Hematopoietic multipotent progenitor cell (in vitro differentiated cells): ENCODE measurements around the gene AHCYL1. TPM values are rescaled to one million over a fixed set of nuclear protein-coding genes. Genes with fewer than 3 reads are reported as not detected.
"Not testable (repeated sequence)": the region's sequence is repeated elsewhere in the genome, so short reads cannot be mapped to it uniquely, and the experiment has no call there.

ENCODE experiments used
- DNase-seq, 3 donors: peaks; one replicate each; pipeline ENCODE4 v3.0.0-alpha.2; 2011 to 2015; ENCODE audit warnings: low read depth in 2 of 3, low spot score in 2 of 3
- total RNA-seq: library from RNA; depleted of rRNA; stranded (reverse); fragments of >200 nt; gene quantifications from one replicate; pipeline ENCODE4 v1.2.3, GENCODE V29; 2012

AHCYL1 gene
- total RNA-seq, result 39.3 TPM

GRCh38 chr1:109984456-109985246, at the start of gene AHCYL1:
TSS of gene AHCYL1 (plus strand) at chr1:109984765. CDS start at chr1:109985053, 288 bp downstream.
- peak; percentile 95 to 99 (median 98) for DNase-seq

DNA sequence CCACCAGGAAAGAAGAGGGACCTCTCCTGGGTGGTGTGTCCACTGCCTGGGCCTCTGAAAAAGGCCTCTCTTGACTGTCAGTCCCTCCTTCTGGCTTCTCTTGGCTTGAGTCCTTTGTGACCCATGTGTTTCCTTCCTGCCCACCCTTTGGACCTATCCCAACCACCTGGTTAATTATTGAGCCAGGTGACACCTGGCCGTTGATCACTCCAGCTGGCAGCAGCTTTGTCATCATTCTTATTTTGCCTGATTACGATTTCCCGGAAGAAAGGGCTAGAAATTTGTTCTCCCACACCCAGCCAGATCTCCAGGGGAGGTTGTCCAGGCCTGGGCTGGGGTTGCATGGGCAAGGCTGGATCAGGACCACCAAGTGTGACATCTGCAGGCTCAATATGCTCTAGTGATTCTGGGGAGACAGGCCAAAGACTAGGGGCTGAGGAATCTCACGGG, 49.1 kb upstream of the AHCYL1 start:
- no peak for DNase-seq

GRCh38 chr1:109937738-109938137, 46.8 kb upstream of the AHCYL1 start:
- DNase-seq, result peak in 1 of 3 donors; percentile 26

- DNase-seq, result no peak
Measured at GRCh38 chr1:109938556-109938955, 46.0 kb upstream of the AHCYL1 start.

GRCh38 chr1:109942434-109942833, 42.1 kb upstream of the AHCYL1 start:
- DNase-seq, result no peak

DNA sequence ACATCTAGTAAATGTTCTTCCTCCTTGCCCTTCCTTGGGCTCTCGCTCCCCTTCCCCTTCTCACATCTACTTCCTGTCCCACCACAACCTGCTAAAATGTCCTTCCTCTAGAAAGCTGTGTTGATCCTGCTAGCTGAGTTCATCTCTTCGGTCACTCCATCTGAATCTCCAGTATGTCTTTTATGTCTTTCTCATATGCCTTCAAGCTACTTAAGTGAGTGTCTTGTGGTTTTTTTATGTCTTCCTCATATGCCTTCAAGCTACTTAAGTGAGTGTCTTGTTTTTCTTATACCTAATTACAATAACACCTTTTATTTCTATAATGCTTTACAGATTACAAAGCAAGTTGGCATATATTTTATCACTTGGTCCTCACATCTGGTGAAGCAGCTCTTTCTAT, 40.0 kb upstream of the AHCYL1 start:
- no peak for DNase-seq

GRCh38 chr1:109946511-109946910, 38.1 kb upstream of the AHCYL1 start:
- no peak for DNase-seq

DNA sequence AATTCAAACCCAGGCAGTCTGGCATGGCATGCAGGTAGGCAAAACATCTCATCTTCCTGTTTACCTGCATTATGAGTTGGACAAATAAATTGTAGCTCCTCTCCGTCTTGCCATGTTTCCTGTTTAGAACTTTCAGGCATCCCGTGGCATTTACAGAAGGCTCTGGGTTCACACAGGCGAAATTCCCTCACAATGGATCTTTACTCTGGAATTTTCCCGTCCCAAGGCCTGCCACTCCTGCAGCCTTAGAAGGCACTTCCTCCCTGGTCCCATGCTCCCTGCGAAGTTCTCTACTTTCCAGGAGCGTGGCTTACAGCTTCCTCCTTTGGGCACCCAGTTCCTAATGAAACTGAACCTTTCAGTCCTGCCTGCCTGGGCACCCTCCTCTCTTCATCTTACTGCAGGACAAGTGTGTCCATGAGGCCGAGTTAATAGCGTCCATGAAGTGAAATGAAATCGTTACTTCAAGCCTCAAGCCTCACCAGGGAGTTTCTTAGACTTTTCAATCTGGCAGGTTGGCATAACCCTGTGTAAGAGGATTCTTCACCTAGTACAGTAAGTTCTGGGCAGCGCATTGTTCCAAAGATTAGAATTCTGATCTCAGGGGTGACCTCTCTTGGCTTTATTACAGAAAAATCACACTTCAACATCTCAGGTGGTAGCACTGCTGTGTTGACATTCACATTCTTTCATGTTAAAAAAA, 36.8 kb upstream of the AHCYL1 start:
- no peak for DNase-seq

GRCh38 chr1:109948285-109948630, 36.3 kb upstream of the AHCYL1 start:
- no peak for DNase-seq

DNA sequence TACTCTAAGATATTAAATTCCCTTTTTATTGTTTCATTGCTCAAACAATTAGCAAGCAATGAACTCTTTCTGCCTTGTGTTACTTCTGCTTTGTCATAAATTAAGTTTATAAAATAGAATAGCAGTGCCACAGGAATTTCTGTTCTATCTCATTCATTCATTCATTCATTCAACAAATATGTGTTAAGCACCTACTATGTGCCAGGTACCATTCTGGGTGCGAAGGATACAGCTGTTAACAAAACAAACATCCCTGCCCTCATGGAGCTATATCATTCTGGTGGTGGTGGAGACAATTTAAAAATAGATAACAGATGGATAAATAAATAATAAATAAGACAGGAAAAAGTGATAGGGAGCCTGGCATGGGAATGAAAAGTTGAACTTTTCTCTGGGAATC, 34.5 kb upstream of the AHCYL1 start:
- DNase-seq, result no peak

DNA sequence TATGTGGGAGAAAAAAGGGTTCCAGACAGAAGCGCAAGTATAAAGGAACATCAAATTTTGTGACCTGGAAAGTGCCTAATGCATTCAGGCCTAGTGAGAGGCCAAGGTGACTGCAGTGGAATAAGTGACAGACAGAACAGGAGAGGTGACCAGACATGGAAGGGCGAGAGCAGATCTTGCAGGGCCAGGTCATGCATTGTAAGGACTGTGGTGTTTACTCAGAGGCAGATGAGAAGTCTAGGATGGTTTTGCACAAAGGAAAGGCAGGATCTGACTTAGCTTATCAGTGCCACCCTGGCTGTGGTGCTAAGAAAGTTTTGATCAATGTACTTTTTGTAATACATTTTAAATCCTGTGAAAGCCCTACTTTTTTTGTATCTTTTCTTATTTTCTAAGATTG, 34.1 kb upstream of the AHCYL1 start:
- DNase-seq, result no peak

- not testable (repeated sequence) for DNase-seq
Measured at GRCh38 chr1:109951501-109951900, 33.1 kb upstream of the AHCYL1 start.

DNA sequence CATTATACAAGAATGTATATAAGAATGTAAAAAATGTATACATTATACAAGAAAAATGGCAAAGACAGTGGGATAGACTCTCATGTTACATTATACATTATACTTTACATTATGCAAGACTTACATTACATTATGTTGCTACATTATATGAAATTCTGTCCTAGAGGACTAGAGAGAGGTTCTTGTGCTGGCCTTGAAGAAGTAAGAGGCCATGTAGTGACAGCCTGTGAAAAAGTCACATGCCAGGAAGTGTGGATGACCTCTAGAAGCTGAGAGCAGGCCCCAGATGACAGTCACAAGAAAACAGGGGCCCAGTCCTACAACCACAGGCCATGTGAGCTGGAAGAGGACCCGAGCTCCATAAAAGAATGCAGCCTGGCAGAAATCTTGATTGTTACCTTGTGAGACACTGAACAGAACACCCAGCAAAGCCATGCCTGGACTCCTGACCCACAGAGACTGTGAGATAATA, 30.5 kb upstream of the AHCYL1 start:
- DNase-seq, result no peak

DNA sequence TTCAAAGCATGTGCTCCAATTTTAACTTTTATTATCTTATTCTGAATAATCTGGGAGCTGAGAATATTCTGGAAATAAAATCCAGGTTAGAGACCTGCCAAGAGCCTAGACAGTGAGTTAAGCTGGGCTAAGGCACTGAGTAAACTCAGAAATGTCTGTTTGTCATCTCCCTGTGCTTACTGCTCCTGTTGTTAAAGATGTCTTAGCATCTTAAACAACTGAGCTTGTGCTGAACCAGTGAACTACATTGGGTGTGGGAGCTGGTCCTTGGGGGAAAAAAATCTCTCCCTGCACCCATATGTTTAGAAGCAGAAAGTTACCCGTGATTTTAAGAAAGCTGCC, 25.0 kb upstream of the AHCYL1 start:
- DNase-seq, result no peak

- DNase-seq, result no peak
Measured at GRCh38 chr1:109959974-109960744, 24.4 kb upstream of the AHCYL1 start.

GRCh38 chr1:109960745-109961094, 23.8 kb upstream of the AHCYL1 start:
- no peak for DNase-seq

DNA sequence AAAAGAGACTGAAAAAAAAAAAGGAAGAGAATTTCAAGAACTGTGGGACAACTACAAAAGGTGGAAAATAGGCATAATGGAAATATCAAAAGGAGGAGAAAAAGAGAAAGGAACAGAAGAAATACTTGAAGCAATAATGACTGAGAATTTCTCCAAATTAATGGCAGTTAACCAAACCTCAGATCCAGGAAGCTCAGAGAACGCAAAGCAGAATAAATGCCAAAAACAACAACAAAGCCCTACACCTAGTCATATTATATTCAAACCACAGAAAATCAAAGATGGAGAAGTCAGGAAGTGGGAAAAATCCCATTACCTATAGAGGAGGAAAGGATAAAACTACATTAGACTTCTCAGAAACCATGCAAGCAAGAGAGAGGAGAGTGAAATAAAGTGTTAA, 20.7 kb upstream of the AHCYL1 start:
- no peak for DNase-seq

DNA sequence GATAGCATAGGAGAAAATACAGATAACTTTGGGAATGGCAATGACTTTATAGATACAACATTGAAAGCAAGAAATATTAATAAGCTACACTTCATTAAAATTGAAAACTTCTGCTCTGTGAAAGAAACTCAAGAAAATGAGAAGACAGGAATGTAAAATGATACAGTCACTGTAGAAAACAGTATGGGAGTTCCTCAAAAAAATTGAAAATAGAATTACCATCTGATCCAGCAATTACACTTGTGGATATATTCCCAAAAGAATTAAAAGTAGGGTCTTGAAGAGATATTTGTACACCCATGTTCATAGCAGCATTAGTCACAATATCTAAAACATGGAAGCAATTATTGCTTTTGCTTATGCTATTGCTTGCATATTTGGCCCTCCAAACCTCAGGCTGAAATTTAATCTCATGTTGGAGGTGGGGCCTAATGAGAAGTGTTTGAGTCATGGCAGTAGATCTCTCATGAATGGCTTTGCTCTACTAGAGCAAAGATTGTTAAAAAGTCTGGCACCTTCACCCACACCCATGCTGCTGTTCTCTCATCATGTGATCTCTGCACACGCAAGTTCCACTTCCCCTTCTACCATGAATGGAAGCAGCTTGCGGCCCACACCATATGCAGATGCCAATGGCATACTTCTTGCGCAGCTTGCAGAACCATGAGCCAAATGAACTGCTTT, 15.3 kb upstream of the AHCYL1 start:
- no peak for DNase-seq

DNA sequence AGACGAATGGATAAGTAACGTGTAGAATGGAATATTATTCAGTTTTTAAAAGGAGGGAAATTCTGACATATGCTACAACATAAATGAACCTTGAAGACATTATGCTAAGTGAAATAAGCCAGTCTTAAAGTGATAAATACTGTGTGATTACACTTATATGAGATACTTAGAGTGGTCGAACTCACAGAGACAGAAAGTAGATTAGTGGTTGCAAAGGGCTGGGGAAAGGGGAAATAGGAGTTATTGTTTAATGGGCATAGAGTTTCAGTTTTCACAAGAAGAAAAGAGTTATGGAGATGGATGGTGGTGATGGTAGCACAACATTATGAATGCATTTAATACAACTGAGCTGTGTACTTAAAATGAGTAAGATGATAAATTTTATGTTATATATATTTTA, 14.7 kb upstream of the AHCYL1 start:
- DNase-seq, result no peak

- DNase-seq, result no peak
Measured at GRCh38 chr1:109971559-109971958, 13.0 kb upstream of the AHCYL1 start.

DNA sequence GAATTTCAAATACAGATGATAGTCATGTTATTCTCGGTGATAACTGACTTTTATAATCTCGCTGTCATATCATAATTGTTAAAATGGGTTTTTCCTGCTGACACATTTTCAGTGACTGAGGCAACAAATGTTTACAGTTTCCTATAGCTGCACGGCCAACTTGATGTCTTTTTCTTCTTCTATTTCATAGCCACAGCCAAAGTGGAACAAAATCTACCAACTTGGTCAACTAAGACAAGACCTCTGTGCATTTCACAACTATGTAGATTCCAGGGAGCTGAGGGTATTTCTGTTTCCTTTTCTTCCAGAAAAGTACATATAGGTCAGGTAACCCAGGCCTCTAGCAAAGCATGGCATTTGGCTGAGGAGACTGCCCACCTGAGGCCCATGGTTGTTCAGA, 10.4 kb upstream of the AHCYL1 start:
- no peak for DNase-seq
